IMR-90 (cell line): ENCODE measurements around the gene PTCD2. TPM values are rescaled to one million over a fixed set of nuclear protein-coding genes. Genes with fewer than 3 reads are reported as not detected.

Experiments
- ATAC-seq: fragments of 200-7000 bp; cut with Tn5 transposase; 2 replicates; pipeline ENCODE4 v1.9.1; 2020; ENCODE audit warnings: low read depth, mild to moderate bottlenecking, moderate library complexity
- BruUV-seq: library from RNA; stranded (reverse); fragments of 400-500 nt; replicated peaks from 2 replicates; lab custom pipeline; 2021; lab: Mats Ljungman, UMichigan
- CTCF ChIA-PET: fragments of 300-600 bp; formaldehyde crosslinking; extraction: SDS; loops from one replicate; lab custom pipeline; 2021; ENCODE audit warnings: antibody characterized with exemption; lab: Yijun Ruan, JAX
- POLR2A ChIA-PET: fragments of 300-600 bp; sonication (Branson Sonifier 250); formaldehyde crosslinking; loops from one replicate; lab custom pipeline; 2022; ENCODE audit warnings: antibody characterized with exemption; ENCODE audit not compliant: unreplicated experiment; lab: Charles Lee
- DNase-seq: peaks from one replicate; pipeline ENCODE4 v3.0.0; 2013
- H2AFZ ChIP-seq: replicated peaks from 2 replicates; pipeline ENCODE3; 2013; ENCODE audit warnings: low read length, mild to moderate bottlenecking; ENCODE audit not compliant: poor library complexity
- H2AK5ac ChIP-seq: 2 replicates; pipeline ENCODE4 v1.6.1; 2013; ENCODE audit warnings: low read depth, low read length, inconsistent platforms
- H2AK9ac ChIP-seq: replicated peaks from 2 replicates; pipeline ENCODE3; 2013; ENCODE audit warnings: mild to moderate bottlenecking, low read depth, low read length, moderate library complexity; ENCODE audit not compliant: poor library complexity
- H2BK120ac ChIP-seq: 2 replicates; pipeline ENCODE4 v1.6.1; 2013; ENCODE audit warnings: low read depth, low read length, inconsistent platforms
- H2BK15ac ChIP-seq: 3 replicates; pipeline ENCODE4 v1.6.1; 2013; ENCODE audit warnings: low read depth, low read length, inconsistent platforms
- H2BK20ac ChIP-seq: 2 replicates; pipeline ENCODE4 v1.6.1; 2013; ENCODE audit warnings: low read depth, mild to moderate bottlenecking, inconsistent platforms, low read length, moderate library complexity
- H2BK5ac ChIP-seq: 2 replicates; pipeline ENCODE4 v1.6.1; 2013; ENCODE audit warnings: mild to moderate bottlenecking, low read depth, low read length, inconsistent platforms; ENCODE audit not compliant: poor library complexity, severe bottlenecking
- H3K14ac ChIP-seq: replicated peaks from 2 replicates; pipeline ENCODE4 v1.6.1; 2013; ENCODE audit warnings: low read depth, low read length, inconsistent platforms
- H3K18ac ChIP-seq: 2 replicates; pipeline ENCODE4 v1.6.1; 2013; ENCODE audit warnings: low read depth, low read length, control low read depth
- H3K23ac ChIP-seq: 2 replicates; pipeline ENCODE4 v1.6.1; 2013; ENCODE audit warnings: low read depth, low read length, inconsistent platforms
- H3K27ac ChIP-seq: 2 replicates; pipeline ENCODE4 v1.5.1; 2013; ENCODE audit warnings: mild to moderate bottlenecking, control low read depth, low read length; ENCODE audit not compliant: insufficient read depth
- H3K27me3 ChIP-seq: 2 replicates; pipeline ENCODE4 v1.6.1; 2013; ENCODE audit warnings: low read length; ENCODE audit not compliant: control insufficient read depth, insufficient read depth
- H3K36me3 ChIP-seq: 2 replicates; pipeline ENCODE4 v1.6.1; 2013; ENCODE audit warnings: low read length, mixed read lengths; ENCODE audit not compliant: control insufficient read depth, insufficient read depth
- H3K4ac ChIP-seq: 2 replicates; pipeline ENCODE4 v1.6.1; 2013; ENCODE audit warnings: low read depth, low read length, inconsistent platforms
- H3K4me1 ChIP-seq: 2 replicates; pipeline ENCODE4 v1.6.1; 2013; ENCODE audit warnings: low read length, mixed read lengths; ENCODE audit not compliant: control insufficient read depth, insufficient read depth
- H3K4me2 ChIP-seq: 2 replicates; pipeline ENCODE4 v1.6.1; 2013; ENCODE audit warnings: low read depth, mild to moderate bottlenecking, control low read depth, low read length, moderate library complexity
- H3K4me3 ChIP-seq: 2 replicates; pipeline ENCODE4 v1.5.1; 2013; ENCODE audit warnings: low read depth, mild to moderate bottlenecking, control low read depth, low read length, moderate library complexity; ENCODE audit not compliant: insufficient read depth
- H3K56ac ChIP-seq: 2 replicates; pipeline ENCODE4 v1.6.1; 2013; ENCODE audit warnings: low read length, inconsistent platforms; ENCODE audit not compliant: insufficient read depth; ENCODE audit errors: extremely low read depth
- H3K79me1 ChIP-seq, 2 experiments: 2 replicates each; pipeline ENCODE4 v1.6.1; 2013; ENCODE audit warnings: low read length in 2 of 2, inconsistent platforms in 1 of 2, low read depth in 1 of 2
- H3K9ac ChIP-seq: 2 replicates; pipeline ENCODE4 v1.6.1; 2013; ENCODE audit warnings: low read depth, low read length, control low read depth
- H3K9me1 ChIP-seq: 2 replicates; pipeline ENCODE4 v1.6.1; 2013; ENCODE audit warnings: low read length, inconsistent platforms; ENCODE audit not compliant: insufficient read depth
- H3K9me3 ChIP-seq: 2 replicates; pipeline ENCODE4 v1.6.1; 2013; ENCODE audit warnings: low read length; ENCODE audit not compliant: control insufficient read depth, insufficient read depth
- H4K20me1 ChIP-seq: 2 replicates; pipeline ENCODE4 v1.6.1; 2013; ENCODE audit warnings: low read length, inconsistent platforms; ENCODE audit not compliant: insufficient read depth
- H4K5ac ChIP-seq: 2 replicates; pipeline ENCODE4 v1.6.1; 2013; ENCODE audit warnings: mild to moderate bottlenecking, low read depth, low read length, control low read depth
- H4K8ac ChIP-seq, 2 experiments: 2 replicates each; pipeline ENCODE4 v1.6.1; 2013; ENCODE audit warnings: low read depth in 2 of 2, low read length in 2 of 2, control low read depth in 1 of 2, inconsistent platforms in 1 of 2
- H4K91ac ChIP-seq: 2 replicates; pipeline ENCODE4 v1.6.1; 2013; ENCODE audit warnings: low read depth, low read length, inconsistent platforms; ENCODE audit not compliant: insufficient read depth
- BHLHE40 ChIP-seq: fragments of 150-350 bp; IDR thresholded peaks from 2 replicates; pipeline ENCODE4 v1.6.1; 2016; ENCODE audit warnings: mild to moderate bottlenecking, low read depth, low read length
- CHD1 ChIP-seq: IDR thresholded peaks from 2 replicates; pipeline ENCODE4 v1.6.1; 2012; ENCODE audit warnings: low read depth, low read length, improper control_type of control experiment
- FOS ChIP-seq: fragments of 150-350 bp; IDR thresholded peaks from 2 replicates; pipeline ENCODE4 v1.6.1; 2016; ENCODE audit warnings: low read depth, low read length
- MAFK ChIP-seq: IDR thresholded peaks from 2 replicates; pipeline ENCODE4 v1.6.1; 2012; ENCODE audit warnings: low read depth, low read length, improper control_type of control experiment
- MAZ ChIP-seq: IDR thresholded peaks from 2 replicates; pipeline ENCODE4 v1.6.1; 2012; ENCODE audit warnings: low read depth, mild to moderate bottlenecking, low read length, improper control_type of control experiment, moderate library complexity, borderline replicate concordance
- MXI1 ChIP-seq: IDR thresholded peaks from 2 replicates; pipeline ENCODE4 v1.6.1; 2012; ENCODE audit warnings: low read depth, mild to moderate bottlenecking, low read length, moderate library complexity, borderline replicate concordance
- NFE2L2 ChIP-seq: fragments of 150-350 bp; IDR thresholded peaks from 2 replicates; pipeline ENCODE4 v1.6.1; 2016; ENCODE audit warnings: low read depth, mild to moderate bottlenecking, low read length
- POLR2A ChIP-seq: IDR thresholded peaks from 2 replicates; pipeline ENCODE4 v1.6.1; 2012; ENCODE audit warnings: mild to moderate bottlenecking, low read depth, low read length
- RAD21 ChIP-seq: IDR thresholded peaks from 2 replicates; pipeline ENCODE4 v1.6.1; 2012; ENCODE audit warnings: low read length, improper control_type of control experiment
- RFX5 ChIP-seq: IDR thresholded peaks from 2 replicates; pipeline ENCODE4 v1.8.0; 2012; ENCODE audit warnings: low read depth, mild to moderate bottlenecking, low read length, moderate library complexity
- SMC3 ChIP-seq: fragments of 150-350 bp; IDR thresholded peaks from 2 replicates; pipeline ENCODE4 v1.6.1; 2016; ENCODE audit warnings: low read depth, mild to moderate bottlenecking, antibody characterized with exemption, low read length, moderate library complexity
- dilution Hi-C: fragments of 300-500 bp; cut with HindIII; formaldehyde crosslinking; loops from one replicate; pipeline ENCODE4 v1.14.3; 2018; ENCODE audit warnings: low sequenced_read_pairs; ENCODE audit not compliant: unreplicated experiment
- in situ Hi-C: fragments of 300-500 bp; cut with MboI; formaldehyde crosslinking; loops from 3 replicates; pipeline ENCODE4 v1.14.3; 2019; ENCODE audit warnings: low sequenced_read_pairs, inconsistent platforms, mixed read lengths
- intact Hi-C: fragments of 100-400 bp; cut with micrococcal nuclease; formaldehyde crosslinking; loops from 2 replicates; pipeline ENCODE4 v1.10.0; 2022
- polyA plus RNA-seq, 3 experiments: library from polyadenylated mRNA; depleted of rRNA; stranded (reverse); fragments of >200 nt; gene quantifications; 2 replicates each; pipeline ENCODE4 v1.2.3, GENCODE V29; 2012; ENCODE audit warnings: low replicate concordance in 1 of 3
- total RNA-seq: library from RNA; depleted of rRNA; stranded (reverse); fragments of >200 nt; gene quantifications from 2 replicates; pipeline ENCODE4 v1.2.3, GENCODE V29; 2012
- TF ChIP-seq, protein P1 (sequence below): conservative IDR thresholded peaks from 2 replicates; pipeline ENCODE4 v1.5.1; 2012; ENCODE audit warnings: mild to moderate bottlenecking, low read depth, low read length, improper control_type of control experiment

The PTCD2 gene
- total and polyA plus RNA-seq, 2 of the 4 experiments (the other 2 are of a cell fraction), result 6.5 to 9.9 TPM

- in situ Hi-C loops, result no loop called here
- peaks cover 14% of the 10 kb centered on the region for H3K36me3 ChIP-seq
- peaks cover 11% of the 10 kb centered on the region for H3K9me1 ChIP-seq
- no peak overlapping the region for H3K4me3 ChIP-seq
- POLR2A ChIA-PET, result no interaction called here
- H3K4me2 ChIP-seq, result no peak overlapping the region
- peak overlapping the region; percentile 72 for H2BK5ac ChIP-seq
- peak overlapping the region; percentile 60; the same call in 1 of the 3 replicates for H2BK15ac ChIP-seq
- peak overlapping the region; percentile 74 for H3K18ac ChIP-seq
- peak overlapping the region; percentile 84 for H3K14ac ChIP-seq
- intact Hi-C loops, result no loop called here
- H2AK5ac ChIP-seq, result peak overlapping the region; percentile 43; the same call in 1 of the 2 replicates
- peak overlapping the region; percentile 57; the same call in 1 of the 2 replicates for H4K91ac ChIP-seq
- TF ChIP-seq FOS (no peak), RAD21 (no peak), CHD1 (no peak), SMC3 (no peak), MAFK (no peak), NFE2L2 (no peak), MAZ (no peak), RFX5 (no peak), MXI1 (no peak), POLR2A (no peak), BHLHE40 (no peak)
- TF ChIP-seq, protein P1, sequence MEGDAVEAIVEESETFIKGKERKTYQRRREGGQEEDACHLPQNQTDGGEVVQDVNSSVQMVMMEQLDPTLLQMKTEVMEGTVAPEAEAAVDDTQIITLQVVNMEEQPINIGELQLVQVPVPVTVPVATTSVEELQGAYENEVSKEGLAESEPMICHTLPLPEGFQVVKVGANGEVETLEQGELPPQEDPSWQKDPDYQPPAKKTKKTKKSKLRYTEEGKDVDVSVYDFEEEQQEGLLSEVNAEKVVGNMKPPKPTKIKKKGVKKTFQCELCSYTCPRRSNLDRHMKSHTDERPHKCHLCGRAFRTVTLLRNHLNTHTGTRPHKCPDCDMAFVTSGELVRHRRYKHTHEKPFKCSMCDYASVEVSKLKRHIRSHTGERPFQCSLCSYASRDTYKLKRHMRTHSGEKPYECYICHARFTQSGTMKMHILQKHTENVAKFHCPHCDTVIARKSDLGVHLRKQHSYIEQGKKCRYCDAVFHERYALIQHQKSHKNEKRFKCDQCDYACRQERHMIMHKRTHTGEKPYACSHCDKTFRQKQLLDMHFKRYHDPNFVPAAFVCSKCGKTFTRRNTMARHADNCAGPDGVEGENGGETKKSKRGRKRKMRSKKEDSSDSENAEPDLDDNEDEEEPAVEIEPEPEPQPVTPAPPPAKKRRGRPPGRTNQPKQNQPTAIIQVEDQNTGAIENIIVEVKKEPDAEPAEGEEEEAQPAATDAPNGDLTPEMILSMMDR, result no peak
- no peak overlapping the region for H3K56ac ChIP-seq
- CTCF ChIA-PET, result interaction anchor here (1.4 kb wide), 1 partner anchor 13 kb away, joined by 10 read pairs; no protein-coding TSS in a partner anchor
- no peak overlapping the region for H2AK9ac ChIP-seq
- H3K79me1 ChIP-seq, result peaks cover 12 to 32% of the 10 kb centered on the region in 2 experiments
- no peaks in the 10 kb centered on the region for H3K9me3 ChIP-seq
- ATAC-seq, result peak; percentile 36; the same call in 1 of the 2 replicates
- DNase-seq, result peak; percentile 21
- no peaks in the 10 kb centered on the region for H4K20me1 ChIP-seq
- H2BK120ac ChIP-seq, result peak overlapping the region; percentile 41; the same call in 1 of the 2 replicates
- no TSS peak for BruUV-seq
- peak overlapping the region; percentile 45 for H4K5ac ChIP-seq
- H3K4ac ChIP-seq, result peak overlapping the region; percentile 53
- no peak overlapping the region for H3K9ac ChIP-seq
- peaks cover 20% of the 10 kb centered on the region for H3K4me1 ChIP-seq
- no peak overlapping the region for H4K8ac ChIP-seq
- H3K27me3 ChIP-seq, result no peaks in the 10 kb centered on the region
- H3K27ac ChIP-seq, result peak overlapping the region; percentile 21; the same call in 1 of the 2 replicates
- H3K23ac ChIP-seq, result no peak overlapping the region; the same call in 1 of the 2 replicates
- peak overlapping the region; percentile 25 for H2AFZ ChIP-seq
- peak overlapping the region; percentile 71 for H2BK20ac ChIP-seq
- dilution Hi-C loops, result no loop called here
Measured at GRCh38 chr5:72328172-72328571, 8.0 kb downstream of the PTCD2 start.
